Measurements from ENCODE around the gene CACNA1A.
"Not testable (repeated sequence)": the region's sequence is repeated elsewhere in the genome, so short reads cannot be mapped to it uniquely, and the experiment has no call there.

CACNA1A gene

DNA sequence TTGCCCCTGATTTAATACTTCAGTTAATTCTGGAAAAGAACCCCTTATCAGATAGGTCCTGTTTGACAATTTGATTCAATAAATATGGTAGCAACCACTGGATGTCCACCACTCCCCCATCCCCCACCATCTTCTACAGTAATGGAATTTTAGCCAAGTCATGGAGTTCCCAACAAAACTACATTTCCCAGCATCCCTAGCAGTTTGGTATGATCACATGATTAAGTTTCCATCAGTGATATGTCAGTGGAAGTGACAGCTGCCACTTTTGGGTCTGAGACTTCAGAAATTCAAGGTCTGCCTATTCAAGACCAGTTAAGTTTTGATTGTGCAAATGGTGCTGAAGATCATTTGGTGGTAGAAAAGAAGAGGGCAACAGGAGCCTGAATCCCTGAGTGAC, 85.5 kb downstream of the CACNA1A start:
- DNase-seq: no peak

GRCh38 chr19:13417054-13417453, 89.2 kb downstream of the CACNA1A start:
- DNase-seq: no peak

DNA sequence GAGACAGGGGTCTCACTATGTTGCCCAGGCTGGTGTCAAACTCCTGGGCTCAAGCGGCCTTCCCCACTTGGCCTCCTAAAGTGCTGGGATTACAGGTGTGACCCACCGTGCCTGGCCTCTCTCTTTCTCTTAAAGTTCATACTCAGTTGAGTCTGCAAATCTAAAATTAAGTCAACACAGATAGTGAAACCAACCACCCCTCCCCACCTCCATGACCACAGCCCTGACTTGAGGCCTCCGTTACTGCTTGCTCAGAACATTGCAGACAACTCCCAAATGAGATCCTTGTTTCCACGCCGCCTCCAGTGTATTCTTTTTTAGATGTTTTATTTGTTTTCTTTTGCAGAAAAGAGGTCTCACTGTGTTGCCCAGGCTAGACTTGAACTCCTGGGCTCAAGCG, 94.4 kb downstream of the CACNA1A start:
- no peak for DNase-seq

DNA sequence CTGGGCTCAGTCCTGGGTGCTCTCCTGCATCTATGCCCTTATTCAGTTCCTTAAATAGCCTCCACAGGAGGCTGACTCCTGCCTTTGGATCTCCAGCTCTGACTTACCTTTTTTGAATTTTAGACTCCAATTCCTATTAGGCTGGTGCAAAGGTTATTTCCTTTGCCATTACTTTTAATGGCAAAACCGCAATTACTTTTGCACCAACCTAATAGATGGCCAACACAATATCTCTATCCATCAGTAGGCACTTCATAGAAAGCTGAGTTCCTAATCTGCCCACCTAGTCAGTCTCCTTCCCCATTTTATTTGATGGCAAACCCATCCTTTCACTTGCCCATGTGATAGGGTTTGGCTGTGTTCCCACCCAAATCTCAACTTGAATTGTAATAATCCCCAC, 95.3 kb downstream of the CACNA1A start:
- DNase-seq: no peak

DNA sequence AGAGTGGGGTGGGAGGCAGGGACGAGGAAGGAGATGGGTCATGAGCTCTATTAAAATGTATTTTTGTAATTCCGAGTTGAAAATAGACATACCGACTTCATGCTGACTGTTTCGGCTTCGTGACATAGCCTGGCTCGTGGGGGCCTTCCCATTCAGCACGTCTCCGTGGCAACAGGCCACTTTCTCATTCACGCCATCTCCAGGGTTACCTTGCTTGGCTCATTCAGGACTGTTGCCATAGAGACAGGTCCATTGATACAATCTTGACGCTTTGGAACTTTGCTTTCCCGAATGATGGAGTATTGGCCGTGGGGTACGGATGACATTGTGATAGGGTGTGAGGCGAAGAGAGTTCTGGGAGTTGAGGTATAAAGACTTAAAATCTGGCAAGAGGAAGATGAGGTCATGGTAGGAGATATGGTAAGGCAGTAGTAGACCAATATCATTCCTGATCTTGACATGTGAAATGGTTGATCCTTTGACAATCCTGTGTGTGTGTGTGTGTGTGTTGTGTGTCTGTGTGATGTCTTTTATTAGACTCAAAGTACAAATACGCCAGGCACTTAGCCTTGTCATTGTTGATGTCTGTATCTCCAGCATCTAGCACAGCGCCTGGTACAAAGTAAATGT, 97.3 kb downstream of the CACNA1A start:
- DNase-seq: no peak

GRCh38 chr19:13404236-13404635, 102.0 kb downstream of the CACNA1A start:
- DNase-seq: no peak

DNA sequence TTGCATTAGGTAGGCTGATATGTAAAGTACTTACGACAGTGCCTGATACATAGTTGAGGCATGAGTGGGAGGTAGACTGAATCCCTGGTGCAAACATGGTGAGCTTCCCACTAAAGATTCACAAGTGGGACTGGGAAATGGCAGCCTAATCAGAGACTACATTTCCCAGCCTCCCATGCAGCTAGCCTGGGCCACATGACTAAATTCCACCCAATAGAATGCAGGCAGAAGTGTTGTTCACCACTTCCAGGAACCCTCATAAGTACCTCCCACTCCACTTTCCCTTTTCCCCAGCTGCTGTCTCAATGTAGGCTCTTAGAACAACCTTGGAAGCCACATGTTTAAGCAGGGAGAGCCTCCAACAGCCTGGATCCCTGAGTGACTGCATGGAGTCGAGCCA, 104.9 kb downstream of the CACNA1A start:
- no peak for DNase-seq

DNA sequence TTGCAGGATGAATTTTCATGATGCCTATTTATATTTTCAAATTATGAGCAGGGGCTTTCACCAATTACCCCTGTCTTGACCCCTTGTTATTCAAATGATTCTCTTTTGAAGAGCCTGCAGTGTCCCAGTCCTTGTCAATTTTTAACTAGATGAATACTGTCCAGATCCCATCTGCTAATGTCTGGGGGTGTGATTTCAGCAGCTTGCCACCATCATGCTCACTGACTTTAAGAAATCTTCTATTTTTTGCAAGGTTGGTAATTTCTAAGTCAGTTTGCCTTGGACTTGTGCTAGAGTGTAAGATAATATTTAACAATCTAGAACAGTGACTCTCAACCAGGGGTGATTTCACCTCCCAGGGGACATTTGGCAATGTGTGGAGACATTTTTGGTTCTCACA, 106.0 kb downstream of the CACNA1A start:
- DNase-seq: no peak

DNA sequence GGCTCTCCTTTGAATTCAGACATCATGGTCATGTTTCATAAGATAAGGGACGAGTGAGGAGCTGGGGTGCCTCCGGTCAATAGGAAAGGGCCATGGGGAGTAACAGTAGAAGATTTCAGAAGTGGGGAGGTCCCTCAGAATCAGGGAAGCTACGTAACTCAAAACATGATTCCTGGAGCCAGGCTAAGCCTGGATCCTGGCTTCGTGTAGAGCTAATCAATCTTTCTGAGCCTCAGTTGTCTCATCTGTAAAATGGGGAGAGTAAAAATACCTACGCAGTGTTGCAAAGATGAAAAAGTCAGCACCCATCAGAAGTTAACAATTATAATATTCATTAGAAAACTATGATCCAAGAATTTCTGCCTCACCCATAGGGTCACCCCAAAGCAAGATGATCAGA, 106.5 kb downstream of the CACNA1A start:
- no peak for DNase-seq

GRCh38 chr19:13398780-13399726, 107.2 kb downstream of the CACNA1A start:
- DNase-seq: no peak

- DNase-seq: no peak
These were observed 108.1 kb downstream of the CACNA1A start for GRCh38 chr19:13398182-13398581.

GRCh38 chr19:13396250-13397080, 109.8 kb downstream of the CACNA1A start:
- DNase-seq: no peak

DNA sequence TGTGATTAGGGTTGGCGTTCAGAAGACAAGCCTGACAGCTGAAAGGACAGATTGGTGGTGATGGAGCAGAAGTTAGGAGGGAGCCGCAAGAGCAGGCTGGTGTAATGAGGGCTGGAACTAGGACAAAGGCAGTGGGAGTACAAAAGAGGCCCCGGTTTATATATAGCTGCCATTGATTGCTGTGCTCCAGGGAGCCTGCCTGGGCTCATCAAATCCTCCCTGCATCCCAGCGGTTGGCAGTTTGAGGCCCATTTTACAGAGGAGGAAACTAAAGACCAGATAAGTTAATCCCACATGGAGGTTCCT, 123.7 kb downstream of the CACNA1A start:
- DNase-seq: no peak

GRCh38 chr19:13381827-13382632, 124.2 kb downstream of the CACNA1A start:
- no peak for DNase-seq

DNA sequence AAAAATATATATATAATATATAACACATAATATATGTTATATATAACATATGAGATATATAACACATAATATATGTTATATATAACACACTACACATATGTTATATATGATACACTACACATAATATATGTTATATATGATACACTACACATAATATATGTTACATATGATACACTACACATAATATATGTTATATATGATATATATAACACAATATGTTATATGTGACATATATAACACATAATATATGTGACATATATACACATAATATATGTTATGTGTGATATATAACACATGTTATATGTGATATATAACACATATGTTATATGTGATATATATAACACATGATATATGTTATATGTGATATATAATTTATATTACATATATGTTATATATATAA, 129.7 kb downstream of the CACNA1A start:
- DNase-seq: no peak

DNA sequence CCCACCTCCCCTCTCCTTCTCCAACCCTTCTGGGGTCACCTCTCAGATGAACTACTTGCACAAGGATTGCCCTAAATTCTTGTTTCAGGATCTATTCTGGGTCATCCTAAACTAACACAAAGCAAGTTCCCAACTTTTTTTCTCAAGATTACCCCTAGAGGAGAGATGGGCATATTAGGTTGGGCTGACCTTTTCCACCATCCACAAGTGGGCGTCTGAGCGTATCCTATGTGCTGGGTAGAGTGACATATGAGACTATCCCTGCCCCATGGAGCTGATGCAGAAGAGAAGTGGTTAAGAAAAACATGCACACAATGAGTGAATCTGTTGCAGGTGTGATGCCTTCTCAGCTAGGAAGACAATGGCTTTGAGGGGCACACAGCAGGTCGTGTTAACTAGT, 132.7 kb downstream of the CACNA1A start:
- no peak for DNase-seq

DNA sequence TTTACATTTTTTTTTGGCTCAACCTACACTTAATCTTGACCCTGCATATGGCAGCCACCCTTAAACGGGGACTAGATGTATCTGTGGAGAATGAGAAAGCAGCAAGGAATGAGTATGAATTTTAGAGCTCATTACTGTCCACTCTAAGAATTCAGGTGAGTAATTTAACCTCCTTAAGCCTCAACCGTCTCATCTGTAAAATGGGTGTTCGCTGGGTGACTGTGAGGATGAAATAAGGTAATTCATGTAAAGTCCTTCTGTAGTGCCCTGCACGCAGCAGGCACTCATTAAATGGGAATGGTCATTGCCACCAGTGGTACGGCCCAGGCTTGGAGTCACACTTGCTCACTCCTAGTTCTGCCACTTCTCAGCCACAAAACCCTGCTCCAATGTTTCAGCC, 135.3 kb downstream of the CACNA1A start:
- DNase-seq: no peak

DNA sequence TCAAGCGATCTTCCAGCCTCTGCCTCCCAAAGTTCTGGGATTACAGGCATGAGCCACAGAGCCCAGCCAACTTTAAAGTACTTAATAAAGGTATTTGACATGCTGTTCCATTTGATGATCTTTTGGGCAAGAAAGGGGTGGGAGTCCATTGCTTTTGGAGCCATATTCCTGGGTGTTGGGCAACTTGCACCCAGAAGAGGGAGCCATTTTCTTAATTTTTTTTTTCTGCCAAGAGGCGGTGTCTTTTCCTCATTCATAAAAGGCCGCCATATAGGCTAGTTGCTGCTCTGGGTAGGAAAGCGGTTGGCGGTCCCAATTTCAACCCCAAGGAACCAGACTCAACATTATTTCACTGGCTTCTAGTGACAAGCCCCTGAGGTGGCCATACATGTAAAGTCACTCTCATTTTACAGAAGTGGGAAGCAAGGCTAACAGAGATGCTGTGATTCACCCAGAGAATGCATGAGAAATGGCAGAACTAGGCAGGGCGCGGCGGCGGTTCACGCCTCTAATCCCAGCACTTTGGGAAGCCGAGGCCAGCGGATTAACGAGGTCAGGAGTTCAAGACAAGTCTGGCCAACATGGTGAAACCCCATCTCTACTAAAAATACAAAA, 139.6 kb downstream of the CACNA1A start:
- DNase-seq: no peak

GRCh38 chr19:13363954-13364353, 142.3 kb downstream of the CACNA1A start:
- no peak for DNase-seq

DNA sequence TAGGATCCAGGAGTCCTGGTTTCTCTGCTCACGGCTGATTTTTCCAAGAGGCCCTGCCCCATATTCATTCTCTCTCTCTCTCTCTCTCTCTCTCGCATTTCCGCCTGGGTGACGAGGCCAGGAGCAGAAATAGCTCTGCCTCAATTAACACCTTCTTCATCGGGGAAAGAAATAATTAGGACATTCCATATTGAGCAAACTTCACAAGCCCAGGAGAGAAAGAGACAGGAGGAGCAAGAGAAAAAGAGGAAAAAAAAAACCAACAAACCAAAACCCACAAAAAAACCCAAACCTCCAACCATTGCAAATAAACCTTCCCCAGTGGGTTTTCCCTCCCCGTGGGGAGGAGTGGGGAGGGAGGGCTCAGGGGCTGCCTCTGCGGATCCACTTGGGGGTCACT, 143.0 kb downstream of the CACNA1A start:
- no peak for DNase-seq

GRCh38 chr19:13362668-13363067, 143.6 kb downstream of the CACNA1A start:
- DNase-seq: no peak

DNA sequence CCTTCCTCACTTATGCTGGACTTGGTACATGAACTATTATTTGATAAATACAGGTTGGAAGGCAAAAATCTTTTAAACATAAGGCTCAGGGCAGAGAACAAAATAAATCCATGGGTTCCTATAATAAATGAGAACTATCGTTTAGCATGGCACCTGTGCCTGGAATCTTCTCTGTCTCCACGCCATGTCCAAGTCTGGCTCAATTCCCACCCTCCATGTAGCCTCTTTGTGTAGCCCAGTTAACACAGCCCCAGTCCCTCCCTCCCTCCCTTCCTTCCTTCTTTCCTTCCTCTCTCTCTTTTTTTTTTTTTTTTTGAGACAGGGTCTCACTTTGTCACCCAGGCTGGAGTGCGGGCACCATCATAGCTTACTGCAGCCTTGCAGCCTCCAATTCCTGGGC, 144.6 kb downstream of the CACNA1A start:
- DNase-seq: not testable (repeated sequence)
